ENCODE measurements around the gene URGCP. TPM values are rescaled to one million over a fixed set of nuclear protein-coding genes. Genes with fewer than 3 reads are reported as not detected.
"Not testable (repeated sequence)": the region's sequence is repeated elsewhere in the genome, so short reads cannot be mapped to it uniquely, and the experiment has no call there.

The URGCP gene
- total RNA-seq, 1 donor from 2014 or later, result 33.4 TPM

- DNase-seq, result no peak
- no peak overlapping the region for H3K4me3 Mint-ChIP-seq
- intact Hi-C loops (cut with micrococcal nuclease), result no loop called here
- H3K27me3 Mint-ChIP-seq, result peaks cover 11% of the 10 kb centered on the region
- H3K9me3 Mint-ChIP-seq, result no peaks in the 10 kb centered on the region
- no peak overlapping the region for H3K27ac Mint-ChIP-seq
- no peaks in the 10 kb centered on the region for H3K36me3 Mint-ChIP-seq (ENCODE audit: low read depth)
- H3K4me1 Mint-ChIP-seq, result no peaks in the 10 kb centered on the region
These were observed 55.9 kb downstream of the URGCP start for GRCh38 chr7:43850348-43851116.

- Mint-ChIP-seq H3K4me1 (no peaks in the 10 kb centered on the region), H3K4me3 (no peak overlapping the region), H3K27me3 (peaks cover 11% of the 10 kb centered on the region), H3K9me3 (no peaks in the 10 kb centered on the region), H3K27ac (no peak overlapping the region), H3K36me3 (ENCODE audit: low read depth) (no peaks in the 10 kb centered on the region)
- intact Hi-C loops (cut with micrococcal nuclease), result no loop called here
- DNase-seq, result no peak
These were observed 57.3 kb downstream of the URGCP start for GRCh38 chr7:43849047-43849446.

GRCh38 chr7:43847496-43847895, 58.9 kb downstream of the URGCP start:
- Mint-ChIP-seq H3K4me1 (no peaks in the 10 kb centered on the region), H3K9me3 (no peaks in the 10 kb centered on the region), H3K36me3 (ENCODE audit: low read depth) (no peaks in the 10 kb centered on the region), H3K4me3 (no peak overlapping the region), H3K27me3 (peaks cover 11% of the 10 kb centered on the region), H3K27ac (no peak overlapping the region)
- intact Hi-C loops (cut with micrococcal nuclease), result no loop called here
- no peak for DNase-seq

GRCh38 chr7:43844662-43845061, 61.7 kb downstream of the URGCP start:
- no peaks in the 10 kb centered on the region for H3K36me3 Mint-ChIP-seq (ENCODE audit: low read depth)
- H3K4me1 Mint-ChIP-seq, result no peaks in the 10 kb centered on the region
- intact Hi-C loops (cut with micrococcal nuclease), result no loop called here
- no peak overlapping the region for H3K4me3 Mint-ChIP-seq
- H3K27me3 Mint-ChIP-seq, result peaks cover 16% of the 10 kb centered on the region
- H3K9me3 Mint-ChIP-seq, result no peaks in the 10 kb centered on the region
- no peak overlapping the region for H3K27ac Mint-ChIP-seq
- DNase-seq, result no peak

- Mint-ChIP-seq H3K4me1 (no peaks in the 10 kb centered on the region), H3K9me3 (no peaks in the 10 kb centered on the region), H3K27me3 (peaks cover 16% of the 10 kb centered on the region), H3K36me3 (ENCODE audit: low read depth) (no peaks in the 10 kb centered on the region), H3K27ac (no peak overlapping the region), H3K4me3 (no peak overlapping the region)
- intact Hi-C loops (cut with micrococcal nuclease), result no loop called here
- no peak for DNase-seq
These were observed 62.1 kb downstream of the URGCP start for GRCh38 chr7:43844257-43844656.

- Mint-ChIP-seq H3K9me3 (no peaks in the 10 kb centered on the region), H3K27me3 (peaks cover 19% of the 10 kb centered on the region), H3K36me3 (ENCODE audit: low read depth) (no peaks in the 10 kb centered on the region), H3K4me3 (no peak overlapping the region), H3K4me1 (peaks cover 5% of the 10 kb centered on the region), H3K27ac (no peak overlapping the region)
- DNase-seq, result no peak
- intact Hi-C loops (cut with micrococcal nuclease), result no loop called here
These were observed 63.1 kb downstream of the URGCP start for GRCh38 chr7:43843296-43843695.

GRCh38 chr7:43838201-43838658, 68.2 kb downstream of the URGCP start:
- peaks cover 7% of the 10 kb centered on the region for H3K9me3 Mint-ChIP-seq
- H3K27ac Mint-ChIP-seq, result no peak overlapping the region
- H3K4me1 Mint-ChIP-seq, result peaks cover 12% of the 10 kb centered on the region
- H3K36me3 Mint-ChIP-seq (ENCODE audit: low read depth), result peaks cover 5% of the 10 kb centered on the region
- H3K4me3 Mint-ChIP-seq, result no peak overlapping the region
- DNase-seq, result no peak
- intact Hi-C loops (cut with micrococcal nuclease), result loop anchor here (2.0 to 10.0 kb wide), 4 partner anchors 109 to 1896 kb away; partner anchors contain the start of gene COA1
- peaks cover 14% of the 10 kb centered on the region for H3K27me3 Mint-ChIP-seq

GRCh38 chr7:43834463-43835251, 71.7 kb downstream of the URGCP start:
- Mint-ChIP-seq H3K4me3 (peak overlapping the region; percentile 73), H3K4me1 (peaks cover 12% of the 10 kb centered on the region), H3K9me3 (peaks cover 7% of the 10 kb centered on the region), H3K27ac (peak overlapping the region; percentile 88), H3K27me3 (peaks cover 6% of the 10 kb centered on the region), H3K36me3 (ENCODE audit: low read depth) (peaks cover 5% of the 10 kb centered on the region)
- intact Hi-C loops (cut with micrococcal nuclease), result loop anchor here (2.0 to 10.0 kb wide), 7 partner anchors 34 to 1892 kb away; partner anchors contain the start of genes BLVRA and MRPS24
- peak; percentile 79 for DNase-seq

- H3K9me3 Mint-ChIP-seq; H3K36me3 Mint-ChIP-seq (ENCODE audit: low read depth); H3K4me3 Mint-ChIP-seq; H3K27ac Mint-ChIP-seq; DNase-seq; H3K4me1 Mint-ChIP-seq: not testable (repeated sequence)
- peaks cover 24% of the 10 kb centered on the region for H3K27me3 Mint-ChIP-seq
- intact Hi-C loops (cut with micrococcal nuclease), result loop anchor here (10.0 kb wide), 1 partner anchor 516 kb away; no protein-coding TSS in a partner anchor
These were observed 75.5 kb downstream of the URGCP start for GRCh38 chr7:43830917-43831316.

Other genes with a start within 250 kb of the URGCP start
- gene COA1, start 177.1 kb downstream of the URGCP start, total RNA-seq, result 79.0 and 79.3 TPM in 2 replicates
- gene BLVRA, start 147.9 kb downstream of the URGCP start, total RNA-seq, result 39.9 and 43.4 TPM in 2 replicates
- gene MRPS24, start 37.1 kb downstream of the URGCP start, total RNA-seq, result 119 and 123 TPM in 2 replicates
- 16.0 and 17.2 TPM in 2 replicates for gene UBE2D4, start 19.8 kb upstream of the URGCP start, total RNA-seq
- gene SPDYE1, start 91.3 kb upstream of the URGCP start, total RNA-seq, result not detected in 2 replicates
- gene DBNL, start 138.1 kb upstream of the URGCP start, total RNA-seq, result 127 and 131 TPM in 2 replicates
- 0.42 TPM in 1 of 2 replicates, not detected in the other for gene PGAM2, start 159.0 kb upstream of the URGCP start, total RNA-seq
- 39.3 and 41.9 TPM in 2 replicates for gene POLM, start 175.9 kb upstream of the URGCP start, total RNA-seq
- 21.6 and 22.2 TPM in 2 replicates for gene AEBP1, start 197.7 kb upstream of the URGCP start, total RNA-seq
- gene POLD2, start 217.0 kb upstream of the URGCP start, total RNA-seq, result 259 and 286 TPM in 2 replicates
- gene MYL7, start 234.7 kb upstream of the URGCP start, total RNA-seq, result not detected in 2 replicates

Measured in activated CD4-positive, alpha-beta T cell treated with anti-CD3 and anti-CD28 coated beads, Interleukin-2, amount 10 ng/mL, durations not matched to agents 24 days and 14 days (primary cell).